Activated CD4-positive, alpha-beta T cell treated with anti-CD3 and anti-CD28 coated beads, Interleukin-2, amount 50 U/mL, for 1 hour (primary cell): ENCODE measurements around the gene DCUN1D1.

Source experiments
- DNase-seq: peaks from one replicate; pipeline ENCODE4 v3.0.0-alpha.2; 2020

DCUN1D1 gene

DNA sequence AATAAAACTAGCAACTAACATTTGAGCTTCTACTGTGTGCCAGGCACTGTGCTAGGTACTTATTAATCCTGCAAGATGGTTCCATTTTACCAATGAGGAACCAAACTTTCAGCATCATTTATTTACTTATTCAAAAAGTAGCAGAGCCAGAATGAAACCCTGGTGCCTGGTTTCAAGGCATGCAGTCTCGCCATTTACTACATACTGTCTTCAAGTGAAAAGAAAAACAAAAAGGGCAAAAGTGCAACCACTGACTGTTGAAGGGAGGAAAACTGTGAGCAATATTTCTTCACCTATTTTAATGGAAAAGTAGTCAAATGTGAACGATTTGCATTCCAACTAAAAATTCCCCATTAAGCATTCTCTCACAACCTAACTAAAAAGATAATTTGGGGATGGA lies 8.7 kb downstream of the DCUN1D1 start:
- DNase-seq: no peak

GRCh38 chr3:182970811-182971418 lies 9.4 kb downstream of the DCUN1D1 start:
- no peak for DNase-seq

DNA sequence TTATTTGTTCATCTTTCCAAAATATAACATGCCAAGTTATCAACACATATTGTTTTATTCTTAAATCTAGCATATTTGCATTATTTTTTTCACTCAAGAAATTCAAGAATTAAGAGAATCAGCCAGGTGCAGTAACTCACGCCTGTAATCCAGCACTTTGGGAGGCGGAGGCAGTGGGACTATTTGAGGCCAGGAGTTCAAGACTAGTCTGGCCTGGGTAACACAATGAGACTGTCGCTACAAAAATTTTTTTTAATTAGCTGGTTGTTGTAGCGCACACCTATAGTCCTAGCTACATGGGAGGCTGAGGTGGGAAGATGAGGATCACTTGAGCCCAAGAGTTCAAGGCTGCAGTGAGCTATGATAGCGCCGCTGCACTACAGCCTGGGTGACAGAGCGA lies 10.5 kb downstream of the DCUN1D1 start:
- no peak for DNase-seq

- no peak for DNase-seq
Observed at GRCh38 chr3:182969277-182969676, 11.1 kb downstream of the DCUN1D1 start.

DNA sequence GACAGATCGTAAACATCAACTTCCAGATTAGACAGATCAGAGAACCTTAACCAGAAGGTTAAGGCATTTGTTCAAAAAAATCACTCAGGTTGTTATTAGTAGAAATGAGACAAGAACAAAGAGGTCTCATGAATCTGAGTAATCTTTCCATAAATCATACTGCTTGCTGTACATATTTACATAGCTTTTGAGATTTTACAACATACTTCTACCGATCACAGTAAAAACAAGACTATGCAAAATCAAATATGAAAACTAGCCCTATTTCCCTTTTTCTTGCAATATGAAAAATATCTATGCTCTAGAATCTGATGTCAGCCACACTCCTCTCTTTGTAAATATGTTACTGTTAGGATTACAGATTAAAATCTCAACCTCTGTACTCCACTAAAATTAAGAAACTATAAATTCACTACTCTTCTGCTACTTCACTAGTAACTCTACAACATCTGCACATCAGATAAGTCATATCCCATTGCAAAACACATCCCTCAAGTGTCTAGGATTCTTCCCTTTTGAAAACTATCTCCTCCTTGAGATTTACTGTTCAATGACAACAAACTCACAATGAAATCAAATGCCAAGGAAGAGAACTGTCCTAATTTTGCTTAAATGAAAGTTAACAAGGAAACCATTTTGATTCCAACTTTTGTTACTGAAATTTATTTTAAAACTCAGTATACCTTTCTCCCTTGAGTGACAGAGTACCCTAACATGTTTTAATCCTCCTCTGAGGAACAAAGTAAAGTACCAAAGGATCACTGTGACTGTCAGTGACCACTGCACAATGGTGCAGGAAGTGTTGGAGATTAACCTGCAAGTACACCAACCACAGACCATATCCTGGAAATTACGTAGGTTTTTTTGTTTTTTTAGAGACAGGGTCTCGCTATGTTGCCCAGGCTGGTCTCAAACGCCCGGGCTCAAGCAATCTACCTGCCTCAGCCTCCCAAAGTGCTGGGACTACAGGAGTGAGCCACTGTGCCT lies 12.8 kb downstream of the DCUN1D1 start:
- no peak for DNase-seq

DNA sequence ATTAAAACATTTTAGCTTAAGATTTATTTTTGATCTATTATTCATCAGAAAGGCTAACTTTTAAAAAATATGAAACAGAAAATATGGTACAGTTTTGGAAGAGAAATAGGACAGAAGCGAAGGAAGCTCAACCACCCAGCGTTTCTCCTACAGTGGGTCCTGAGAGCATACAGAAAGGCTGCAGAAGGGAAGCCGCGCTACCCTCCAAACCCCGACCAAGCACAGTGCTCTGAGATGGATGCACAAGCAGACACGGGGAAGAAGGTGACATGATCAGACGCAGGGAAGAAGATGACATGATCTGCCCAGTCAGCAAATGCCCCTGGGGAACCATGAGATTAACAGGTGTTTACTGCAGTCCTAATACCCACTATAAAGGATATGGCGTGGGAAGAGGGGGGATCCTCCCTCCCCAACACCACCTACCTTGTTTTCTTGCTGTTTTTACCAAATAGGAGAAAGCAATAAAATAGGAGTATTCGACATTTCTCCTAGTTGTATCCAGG lies 14.4 kb downstream of the DCUN1D1 start:
- DNase-seq: no peak

DNA sequence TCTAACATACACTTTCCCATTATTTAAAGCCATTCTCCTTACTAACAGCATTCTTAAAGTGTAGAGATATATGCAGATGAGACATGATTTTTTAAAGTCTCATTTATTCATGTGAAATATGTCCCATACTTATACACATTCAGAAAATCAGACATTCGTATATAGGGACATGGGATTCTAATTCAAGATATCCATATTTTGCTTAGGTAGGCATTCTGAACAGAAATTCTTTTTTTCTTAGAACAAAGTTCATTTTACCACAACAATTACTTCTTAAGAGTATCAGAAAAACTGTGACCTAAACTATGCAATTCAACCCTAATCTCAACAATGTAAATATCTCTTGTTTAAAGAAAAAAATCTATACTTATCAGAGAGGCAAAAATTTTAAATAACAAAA lies 16.2 kb downstream of the DCUN1D1 start:
- no peak for DNase-seq

DNA sequence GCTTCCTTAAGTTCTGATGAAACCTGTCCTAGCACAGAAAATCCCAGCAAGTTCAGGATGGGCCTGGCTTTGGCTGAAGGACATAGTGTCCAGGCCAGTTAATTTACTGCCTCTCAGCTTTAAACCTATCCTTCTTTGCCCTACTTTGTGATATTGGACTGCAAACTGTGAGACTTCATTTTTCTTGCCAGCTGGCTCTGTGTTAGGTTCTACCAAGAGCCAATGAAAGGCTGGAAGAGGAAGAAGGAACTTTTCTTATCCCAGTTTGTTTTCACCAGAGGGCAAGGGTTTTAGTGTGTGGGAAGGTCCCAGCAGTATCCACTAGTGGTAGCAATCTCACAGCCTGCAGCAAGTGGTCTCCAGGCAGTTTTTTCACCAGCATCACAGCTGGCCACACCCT lies 18.2 kb downstream of the DCUN1D1 start:
- DNase-seq: no peak

DNA sequence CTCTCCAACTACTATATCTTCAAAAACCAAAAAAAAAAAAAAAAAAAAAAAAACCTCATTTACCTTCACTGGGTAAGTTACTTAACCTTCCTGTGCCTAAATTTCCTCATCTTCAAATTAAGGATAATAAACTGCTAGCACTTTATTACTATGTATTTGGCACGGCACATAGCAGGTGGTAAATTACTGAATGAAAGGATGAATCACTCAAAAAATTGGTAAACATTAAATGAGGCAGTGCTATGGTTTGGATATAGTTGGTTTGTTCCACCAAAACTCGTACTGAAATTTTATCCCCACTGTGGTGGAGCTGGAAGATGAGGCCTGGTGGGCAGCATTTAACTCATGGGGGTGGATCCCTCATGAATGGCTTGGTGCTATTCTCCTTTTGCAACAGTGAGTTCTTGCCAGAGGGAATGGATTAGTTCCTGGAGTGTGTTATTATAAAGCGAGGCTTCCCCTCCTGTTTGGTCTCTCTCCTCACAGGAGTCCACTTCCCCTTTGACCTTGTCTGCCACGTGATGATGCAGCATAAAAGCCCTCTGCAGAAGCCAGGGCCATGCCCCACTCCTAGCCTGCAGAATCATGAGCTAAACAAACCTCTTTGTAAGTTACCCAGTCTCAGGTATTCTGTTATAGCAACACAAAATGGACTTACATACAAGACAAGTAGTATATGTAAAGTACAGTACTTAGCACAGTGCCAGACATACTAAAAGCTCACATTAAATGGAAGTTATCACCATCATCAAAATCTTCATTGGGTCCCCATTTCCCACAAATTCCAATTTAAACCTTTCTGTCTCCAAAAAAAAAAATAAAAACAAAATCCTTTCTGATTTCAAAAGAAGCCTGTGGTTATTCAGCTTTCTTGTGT lies 20.6 kb downstream of the DCUN1D1 start:
- no peak for DNase-seq

- DNase-seq: no peak
Observed at GRCh38 chr3:182957676-182958266, 22.6 kb downstream of the DCUN1D1 start.

- no peak for DNase-seq
Observed at GRCh38 chr3:182957226-182957625, 23.1 kb downstream of the DCUN1D1 start.

DNA sequence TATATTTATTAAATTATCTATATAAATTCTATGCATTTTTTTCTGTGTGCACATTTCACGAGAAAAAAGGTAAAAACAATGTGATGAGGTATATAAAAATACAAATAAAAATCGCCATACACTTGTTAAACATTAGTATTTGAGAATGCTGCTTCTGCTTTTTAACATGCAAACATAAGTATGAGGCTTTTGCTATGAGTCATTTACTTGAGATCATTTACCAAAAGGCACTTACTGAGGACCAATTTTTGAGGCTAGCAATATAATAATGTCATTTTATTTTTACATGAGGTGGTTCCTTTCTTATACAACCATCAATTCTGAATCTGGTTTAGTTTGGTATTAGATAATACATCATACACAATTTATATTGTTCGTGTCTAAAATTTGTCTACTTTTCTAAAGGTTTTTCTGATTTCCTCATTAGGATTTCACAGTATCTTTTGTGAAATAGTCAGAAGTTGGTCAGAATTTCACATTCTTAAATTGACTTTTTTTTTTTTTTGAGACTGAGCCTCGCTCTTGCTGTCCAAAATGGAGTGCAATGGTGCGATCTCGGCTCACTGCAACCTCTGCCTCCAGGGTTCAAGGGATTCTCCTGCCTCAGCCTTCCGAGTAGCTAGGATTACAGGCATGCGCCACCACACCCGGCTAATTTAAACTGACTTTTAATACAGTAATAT lies 25.6 kb downstream of the DCUN1D1 start:
- DNase-seq: no peak

DNA sequence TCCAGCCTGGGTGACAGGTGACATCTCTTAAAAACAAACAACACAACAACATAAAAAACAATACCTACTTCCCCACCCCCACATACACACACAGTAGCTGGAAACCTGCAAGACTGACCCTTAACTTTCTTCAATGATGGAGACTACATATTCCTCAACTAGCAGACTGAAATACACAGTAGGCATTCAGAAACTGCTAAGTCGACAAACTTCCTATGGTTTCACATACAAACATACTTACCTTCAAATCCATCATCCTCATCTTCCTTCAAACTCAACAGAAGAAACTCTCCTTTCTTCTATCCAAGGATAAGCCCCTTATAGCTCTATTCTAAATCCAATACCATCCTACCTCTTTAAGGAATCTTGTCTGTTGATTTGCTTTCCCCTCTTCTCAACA lies 30.6 kb downstream of the DCUN1D1 start:
- DNase-seq: no peak

- DNase-seq: no peak
Observed at GRCh38 chr3:182948305-182948704, 32.0 kb downstream of the DCUN1D1 start.

DNA sequence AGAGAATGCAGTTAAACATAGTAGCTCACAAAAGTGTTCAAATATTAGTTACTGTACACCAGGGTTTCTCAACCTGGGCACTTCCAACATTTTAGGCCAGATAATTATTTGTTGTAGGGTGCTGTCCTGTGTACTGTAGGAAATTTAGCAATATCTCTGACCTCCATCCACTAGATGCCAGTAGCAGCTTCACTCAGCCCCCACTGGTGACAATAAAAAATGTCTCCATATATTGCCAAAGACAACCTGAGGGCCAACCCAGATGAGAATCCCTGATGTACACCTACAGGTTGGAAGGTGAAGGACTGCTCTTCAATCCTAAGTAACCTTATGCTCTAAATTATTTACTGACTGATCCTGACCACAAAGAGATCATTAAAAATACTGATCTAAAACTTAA lies 32.5 kb downstream of the DCUN1D1 start:
- DNase-seq: no peak

GRCh38 chr3:182941719-182942118 lies 38.6 kb downstream of the DCUN1D1 start:
- DNase-seq: no peak

DNA sequence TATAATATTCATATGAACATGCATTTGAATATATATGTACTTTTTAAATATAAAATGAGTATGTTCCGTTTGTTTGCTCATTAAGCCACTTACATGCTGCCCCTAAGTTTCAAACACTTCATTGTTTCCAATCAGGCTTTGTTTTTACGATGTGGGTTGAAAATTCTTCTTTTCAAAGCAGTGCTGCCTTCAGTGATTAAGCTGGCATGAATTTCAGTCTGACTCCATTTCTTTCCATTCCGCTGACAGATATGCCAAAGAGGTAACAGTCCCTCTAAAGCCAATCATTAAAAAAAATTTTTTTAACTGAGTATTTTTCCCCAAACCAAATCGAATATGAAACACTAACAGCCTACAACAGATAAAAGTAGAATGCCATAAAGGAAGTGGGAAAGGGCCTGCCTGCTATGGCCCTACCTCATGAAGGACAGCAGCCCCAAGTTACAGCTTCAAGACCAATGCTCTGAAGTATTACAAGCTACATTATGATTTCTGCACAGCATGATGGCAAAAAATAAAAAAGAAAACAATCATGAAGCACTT lies 40.0 kb downstream of the DCUN1D1 start:
- no peak for DNase-seq

- no peak for DNase-seq
Observed at GRCh38 chr3:182937293-182938051, 42.9 kb downstream of the DCUN1D1 start.

DNA sequence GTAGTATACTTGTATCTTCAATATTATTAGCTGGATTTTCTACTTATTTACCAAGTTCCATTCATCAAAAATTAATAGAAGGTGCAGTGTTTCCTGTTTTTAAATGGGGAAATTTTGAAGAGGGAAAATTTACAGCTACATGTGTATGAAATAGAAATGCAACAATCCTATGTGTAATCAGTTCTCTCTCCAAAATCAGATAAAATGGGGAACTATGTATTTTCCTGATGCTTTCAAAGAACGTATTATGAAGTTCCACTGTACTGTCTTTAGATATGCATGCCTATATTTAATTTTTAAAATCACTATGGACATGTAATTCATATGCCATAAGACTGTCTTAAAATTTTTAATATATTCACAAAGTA lies 43.4 kb downstream of the DCUN1D1 start:
- DNase-seq: no peak

DNA sequence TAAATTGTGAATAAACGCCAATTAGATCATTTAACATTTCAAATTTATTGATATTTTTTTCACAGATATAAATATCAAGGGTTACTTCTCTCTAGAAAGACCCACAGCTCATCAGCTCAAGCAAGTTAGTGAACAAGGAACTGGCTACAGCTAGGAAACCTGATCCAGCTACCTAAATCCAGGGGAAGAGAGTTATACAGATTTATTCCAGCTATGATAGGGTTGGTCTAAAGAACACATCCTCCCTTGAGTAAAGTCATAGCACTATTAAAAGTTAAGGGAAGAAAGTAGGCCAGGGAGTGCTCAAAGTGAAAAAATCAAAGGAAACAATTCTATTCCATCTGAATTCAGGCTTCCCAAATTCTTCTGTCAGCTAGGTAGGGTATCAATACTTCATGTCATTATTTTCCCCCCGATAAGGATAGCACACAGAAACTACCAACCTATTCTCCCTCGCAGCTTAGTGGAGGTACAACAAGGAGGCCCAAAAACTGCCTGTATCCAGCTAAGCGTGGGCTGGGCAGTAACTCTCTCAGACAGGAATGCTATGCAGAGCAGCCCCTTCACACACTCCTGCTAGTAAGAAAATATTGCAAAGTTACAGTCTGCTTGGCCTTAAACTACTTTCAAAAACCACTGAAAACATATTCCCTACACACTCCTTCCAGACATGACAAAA lies 44.0 kb downstream of the DCUN1D1 start:
- no peak for DNase-seq

DNA sequence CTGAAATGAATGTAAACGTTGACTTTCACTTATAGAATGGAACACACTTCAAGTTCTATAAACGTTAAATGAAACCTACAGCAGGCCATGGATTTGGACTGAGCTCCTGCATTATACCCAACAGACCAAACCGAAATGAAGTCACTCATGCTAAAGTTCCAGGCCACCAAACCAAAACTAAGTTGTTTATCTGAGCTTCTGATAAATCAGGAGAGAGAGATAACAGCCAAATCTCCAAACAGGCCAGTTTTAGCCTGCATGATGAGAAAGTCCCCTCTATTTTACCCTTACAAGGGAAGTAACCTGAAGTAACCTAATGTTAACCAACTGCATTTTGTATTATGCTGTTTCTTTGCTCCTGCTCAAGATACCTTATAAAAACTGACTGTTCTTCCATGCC lies 44.5 kb downstream of the DCUN1D1 start:
- no peak for DNase-seq
